ENCODE measurements around the gene IGSF23.

Gene IGSF23

GRCh38 chr19:44613295-44614178 lies at the start of gene IGSF23:
Gene IGSF23, plus strand, starts transcription at chr19:44613563. Its CDS starts 83 bp downstream, at chr19:44613646.
- no peak within 1 kb of the TSS for H3K27ac Mint-ChIP-seq

GRCh38 chr19:44566984-44567383 lies 46.4 kb upstream of the IGSF23 start:
- Mint-ChIP-seq H3K4me3 (no peak overlapping the region), H3K9me3 (no peaks in the 10 kb centered on the region), H3K27me3 (peaks cover 15% of the 10 kb centered on the region), H3K4me1 (no peaks in the 10 kb centered on the region), H3K27ac (no peak overlapping the region), H3K36me3 (no peaks in the 10 kb centered on the region)

More at GRCh38 chr19:44613295-44614178, at the start of gene IGSF23:
- H3K36me3 Mint-ChIP-seq: no peaks in the 10 kb centered on the region
- no peak within 1 kb of the TSS for H3K4me3 Mint-ChIP-seq
- no peaks in the 10 kb centered on the region for H3K27me3 Mint-ChIP-seq
- no peaks in the 10 kb centered on the region for H3K9me3 Mint-ChIP-seq
- H3K4me1 Mint-ChIP-seq: no peaks in the 10 kb centered on the region

- peaks cover 15% of the 10 kb centered on the region for H3K27me3 Mint-ChIP-seq
- H3K4me1 Mint-ChIP-seq: no peaks in the 10 kb centered on the region
- no peaks in the 10 kb centered on the region for H3K36me3 Mint-ChIP-seq
These were observed 45.6 kb upstream of the IGSF23 start for GRCh38 chr19:44567745-44568144.

GRCh38 chr19:44570603-44570983 lies 42.8 kb upstream of the IGSF23 start:
- Mint-ChIP-seq H3K9me3 (no peaks in the 10 kb centered on the region), H3K36me3 (no peaks in the 10 kb centered on the region), H3K4me1 (no peaks in the 10 kb centered on the region), H3K27me3 (peaks cover 12% of the 10 kb centered on the region), H3K27ac (no peak overlapping the region), H3K4me3 (no peak overlapping the region)

More at GRCh38 chr19:44567745-44568144, 45.6 kb upstream of the IGSF23 start:
- Mint-ChIP-seq H3K27ac (no peak overlapping the region), H3K4me3 (no peak overlapping the region), H3K9me3 (no peaks in the 10 kb centered on the region)

- no peaks in the 10 kb centered on the region for H3K4me1 Mint-ChIP-seq
- H3K27ac Mint-ChIP-seq: no peak overlapping the region
- no peaks in the 10 kb centered on the region for H3K36me3 Mint-ChIP-seq
- no peak overlapping the region for H3K4me3 Mint-ChIP-seq
- peaks cover 7% of the 10 kb centered on the region for H3K27me3 Mint-ChIP-seq
- no peaks in the 10 kb centered on the region for H3K9me3 Mint-ChIP-seq
These were observed 42.2 kb upstream of the IGSF23 start for GRCh38 chr19:44570984-44571684.

- Mint-ChIP-seq H3K9me3 (no peaks in the 10 kb centered on the region), H3K27ac (peak overlapping the region; percentile 25), H3K4me1 (no peaks in the 10 kb centered on the region), H3K27me3 (peaks cover 7% of the 10 kb centered on the region), H3K4me3 (no peak overlapping the region), H3K36me3 (no peaks in the 10 kb centered on the region)
These were observed 41.4 kb upstream of the IGSF23 start for GRCh38 chr19:44571830-44572580.

GRCh38 chr19:44572581-44572900 lies 40.8 kb upstream of the IGSF23 start:
- H3K9me3 Mint-ChIP-seq: no peaks in the 10 kb centered on the region
- peaks cover 7% of the 10 kb centered on the region for H3K27me3 Mint-ChIP-seq
- no peaks in the 10 kb centered on the region for H3K36me3 Mint-ChIP-seq
- no peak overlapping the region for H3K4me3 Mint-ChIP-seq
- peak overlapping the region; percentile 25 for H3K27ac Mint-ChIP-seq
- H3K4me1 Mint-ChIP-seq: no peaks in the 10 kb centered on the region

GRCh38 chr19:44573183-44573582 lies 40.2 kb upstream of the IGSF23 start:
- no peaks in the 10 kb centered on the region for H3K9me3 Mint-ChIP-seq
- H3K4me1 Mint-ChIP-seq: no peaks in the 10 kb centered on the region
- no peak overlapping the region for H3K4me3 Mint-ChIP-seq
- H3K36me3 Mint-ChIP-seq: no peaks in the 10 kb centered on the region
- H3K27ac Mint-ChIP-seq: no peak overlapping the region
- H3K27me3 Mint-ChIP-seq: peaks cover 3% of the 10 kb centered on the region

- Mint-ChIP-seq H3K27ac (no peak overlapping the region), H3K36me3 (no peaks in the 10 kb centered on the region), H3K27me3 (peaks cover 2% of the 10 kb centered on the region), H3K9me3 (no peaks in the 10 kb centered on the region), H3K4me3 (no peak overlapping the region), H3K4me1 (no peaks in the 10 kb centered on the region)
These were observed 39.7 kb upstream of the IGSF23 start for GRCh38 chr19:44573627-44574026.

GRCh38 chr19:44574186-44574950 lies 39.0 kb upstream of the IGSF23 start:
- no peaks in the 10 kb centered on the region for H3K36me3 Mint-ChIP-seq
- H3K27me3 Mint-ChIP-seq: peaks cover 2% of the 10 kb centered on the region
- H3K27ac Mint-ChIP-seq: no peak overlapping the region
- no peaks in the 10 kb centered on the region for H3K4me1 Mint-ChIP-seq
- no peaks in the 10 kb centered on the region for H3K9me3 Mint-ChIP-seq
- H3K4me3 Mint-ChIP-seq: no peak overlapping the region

GRCh38 chr19:44575116-44575700 lies 38.2 kb upstream of the IGSF23 start:
- no peaks in the 10 kb centered on the region for H3K9me3 Mint-ChIP-seq
- no peak overlapping the region for H3K27ac Mint-ChIP-seq
- H3K4me3 Mint-ChIP-seq: no peak overlapping the region
- peaks cover 2% of the 10 kb centered on the region for H3K27me3 Mint-ChIP-seq
- no peaks in the 10 kb centered on the region for H3K36me3 Mint-ChIP-seq
- no peaks in the 10 kb centered on the region for H3K4me1 Mint-ChIP-seq

GRCh38 chr19:44576843-44577565 lies 36.4 kb upstream of the IGSF23 start:
- H3K4me1 Mint-ChIP-seq: no peaks in the 10 kb centered on the region
- no peak overlapping the region for H3K27ac Mint-ChIP-seq
- no peak overlapping the region for H3K4me3 Mint-ChIP-seq
- H3K36me3 Mint-ChIP-seq: no peaks in the 10 kb centered on the region
- H3K9me3 Mint-ChIP-seq: no peaks in the 10 kb centered on the region
- peaks cover 2% of the 10 kb centered on the region for H3K27me3 Mint-ChIP-seq

- H3K27me3 Mint-ChIP-seq: peaks cover 2% of the 10 kb centered on the region
- no peak overlapping the region for H3K27ac Mint-ChIP-seq
- no peak overlapping the region for H3K4me3 Mint-ChIP-seq
- no peaks in the 10 kb centered on the region for H3K36me3 Mint-ChIP-seq
- H3K4me1 Mint-ChIP-seq: no peaks in the 10 kb centered on the region
- H3K9me3 Mint-ChIP-seq: no peaks in the 10 kb centered on the region
These were observed 35.8 kb upstream of the IGSF23 start for GRCh38 chr19:44577566-44577874.

GRCh38 chr19:44579663-44580365 lies 33.5 kb upstream of the IGSF23 start:
- no peak overlapping the region for H3K4me3 Mint-ChIP-seq
- no peaks in the 10 kb centered on the region for H3K4me1 Mint-ChIP-seq
- no peaks in the 10 kb centered on the region for H3K9me3 Mint-ChIP-seq
- H3K36me3 Mint-ChIP-seq: no peaks in the 10 kb centered on the region
- peaks cover 3% of the 10 kb centered on the region for H3K27me3 Mint-ChIP-seq
- no peak overlapping the region for H3K27ac Mint-ChIP-seq

Measured in activated naive CD4-positive, alpha-beta T cell treated with anti-CD3 and anti-CD28 coated beads, Interleukin-2, amount 50 U/mL, for 24 hours (primary cell).